Measurements from ENCODE around the gene PEF1. TPM values are rescaled to one million over a fixed set of nuclear protein-coding genes. Genes with fewer than 3 reads are reported as not detected.
A peak's percentile ranks its signal among the peaks of the same experiment; 100 is the strongest.

PEF1 gene
- total RNA-seq, 2 donors from 2014 or later = 42.9 to 66.8 TPM

DNA sequence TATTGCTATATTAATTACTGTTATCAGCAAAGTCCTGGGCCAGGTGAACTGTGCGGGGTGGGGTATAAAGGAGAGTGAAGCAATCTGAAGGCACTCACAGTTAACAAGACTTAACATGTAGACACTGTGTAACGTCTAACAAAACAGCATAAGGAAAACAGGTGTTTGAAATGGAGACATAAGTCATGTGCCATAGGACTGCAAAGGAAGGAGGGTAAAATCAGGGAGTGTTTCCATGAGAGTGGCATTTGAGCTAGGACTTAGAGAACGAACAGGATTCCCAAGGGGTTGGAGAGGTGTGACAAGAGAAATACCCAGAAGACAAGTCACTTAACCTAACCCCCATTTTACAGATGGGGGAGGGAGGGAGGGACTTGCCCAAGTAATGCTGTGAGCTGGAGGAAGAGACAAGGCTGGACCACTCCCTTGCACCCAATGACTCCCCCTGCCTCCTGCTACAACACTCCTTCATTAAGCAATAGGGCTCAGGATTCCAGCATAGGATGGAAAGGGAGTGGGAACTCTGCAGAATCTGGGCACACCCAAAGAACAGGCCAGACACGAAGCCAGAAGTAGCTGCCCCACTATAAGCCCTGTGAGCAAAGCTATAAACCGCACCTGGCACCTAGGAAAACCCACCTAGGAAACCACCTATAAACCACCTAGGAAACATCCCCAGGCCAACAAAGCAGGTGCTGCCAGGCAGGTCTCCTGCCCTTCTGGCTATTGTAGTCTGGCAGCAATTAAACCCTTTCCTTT is 6.6 kb downstream of the PEF1 start:
- TF ChIP-seq, protein P1, sequence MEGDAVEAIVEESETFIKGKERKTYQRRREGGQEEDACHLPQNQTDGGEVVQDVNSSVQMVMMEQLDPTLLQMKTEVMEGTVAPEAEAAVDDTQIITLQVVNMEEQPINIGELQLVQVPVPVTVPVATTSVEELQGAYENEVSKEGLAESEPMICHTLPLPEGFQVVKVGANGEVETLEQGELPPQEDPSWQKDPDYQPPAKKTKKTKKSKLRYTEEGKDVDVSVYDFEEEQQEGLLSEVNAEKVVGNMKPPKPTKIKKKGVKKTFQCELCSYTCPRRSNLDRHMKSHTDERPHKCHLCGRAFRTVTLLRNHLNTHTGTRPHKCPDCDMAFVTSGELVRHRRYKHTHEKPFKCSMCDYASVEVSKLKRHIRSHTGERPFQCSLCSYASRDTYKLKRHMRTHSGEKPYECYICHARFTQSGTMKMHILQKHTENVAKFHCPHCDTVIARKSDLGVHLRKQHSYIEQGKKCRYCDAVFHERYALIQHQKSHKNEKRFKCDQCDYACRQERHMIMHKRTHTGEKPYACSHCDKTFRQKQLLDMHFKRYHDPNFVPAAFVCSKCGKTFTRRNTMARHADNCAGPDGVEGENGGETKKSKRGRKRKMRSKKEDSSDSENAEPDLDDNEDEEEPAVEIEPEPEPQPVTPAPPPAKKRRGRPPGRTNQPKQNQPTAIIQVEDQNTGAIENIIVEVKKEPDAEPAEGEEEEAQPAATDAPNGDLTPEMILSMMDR (IDR thresholded peaks at IDR 0.05) = no peak

DNA sequence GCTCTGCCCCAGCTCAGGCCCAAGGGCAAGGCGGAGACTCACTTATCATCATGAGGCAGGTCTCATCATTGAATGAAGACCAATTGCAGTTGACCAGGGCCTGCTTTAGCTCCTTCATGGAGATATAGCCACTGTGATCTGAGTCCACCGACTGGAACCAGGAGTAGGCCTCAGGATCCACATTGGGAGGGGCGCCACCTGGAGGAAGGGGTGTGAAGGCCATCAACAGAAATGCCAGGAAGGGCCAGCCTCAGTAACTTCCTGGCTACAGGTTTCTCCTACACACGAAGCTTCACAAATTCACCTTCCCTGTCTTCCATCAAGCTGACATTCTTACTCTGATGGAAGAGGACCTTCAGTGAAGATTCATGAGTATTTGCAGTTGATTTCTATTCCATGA is 11.6 kb downstream of the PEF1 start:
- peak overlapping the region in 1 of 2 donors; percentile 71 for H3K27ac ChIP-seq
- no peaks in the 10 kb centered on the region for H3K9me3 ChIP-seq
- TF ChIP-seq, protein P1 (IDR thresholded peaks at IDR 0.05) = peak; percentile 32 to 44
- H3K4me1 ChIP-seq = peaks cover 0 to 57% of the 10 kb centered on the region in 2 donors
- DNase-seq (ENCODE audit: low spot score) = no peak
- peaks cover 51% of the 10 kb centered on the region for H3K36me3 ChIP-seq
- no peak overlapping the region for H3K4me3 ChIP-seq
- no peaks in the 10 kb centered on the region for H3K27me3 ChIP-seq

More for the DNA sequence above, 6.6 kb downstream of the PEF1 start:
- H3K4me1 ChIP-seq = peaks cover 0 to 68% of the 10 kb centered on the region in 2 donors
- peaks cover 6% of the 10 kb centered on the region for H3K36me3 ChIP-seq
- no peaks in the 10 kb centered on the region for H3K27me3 ChIP-seq
- no peak for DNase-seq (ENCODE audit: low spot score)
- no peak overlapping the region for H3K27ac ChIP-seq
- H3K9me3 ChIP-seq = no peaks in the 10 kb centered on the region
- H3K4me3 ChIP-seq = no peak overlapping the region

DNA sequence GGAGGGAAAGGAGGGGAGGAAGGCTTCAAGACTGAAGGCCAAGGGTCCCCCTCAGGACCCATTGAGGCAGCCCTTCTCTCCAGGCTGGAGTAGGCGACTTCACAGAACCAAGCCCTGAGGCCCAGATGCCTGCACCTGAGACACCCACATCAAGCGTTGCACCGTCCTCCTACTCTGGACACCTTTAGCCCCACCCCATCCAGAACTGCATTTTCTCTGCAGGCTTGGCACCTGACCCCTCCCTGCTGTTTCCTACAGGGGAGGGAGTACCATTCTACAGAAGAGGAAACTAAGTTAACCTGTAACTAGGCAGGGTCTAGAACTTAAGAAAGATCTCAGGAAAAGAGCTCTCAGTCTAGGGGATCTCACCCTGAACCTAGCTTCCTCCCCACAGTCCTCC is 12.0 kb downstream of the PEF1 start:
- Histone ChIP-seq H3K27ac (peak overlapping the region; percentile 69 to 71), H3K9me3 (no peaks in the 10 kb centered on the region), H3K36me3 (peaks cover 53% of the 10 kb centered on the region), H3K4me1 (peaks cover 0 to 62% of the 10 kb centered on the region in 2 donors), H3K27me3 (no peaks in the 10 kb centered on the region), H3K4me3 (no peak overlapping the region)
- DNase-seq (ENCODE audit: low spot score) = no peak
- TF ChIP-seq, protein P1 (IDR thresholded peaks at IDR 0.05) = no peak

DNA sequence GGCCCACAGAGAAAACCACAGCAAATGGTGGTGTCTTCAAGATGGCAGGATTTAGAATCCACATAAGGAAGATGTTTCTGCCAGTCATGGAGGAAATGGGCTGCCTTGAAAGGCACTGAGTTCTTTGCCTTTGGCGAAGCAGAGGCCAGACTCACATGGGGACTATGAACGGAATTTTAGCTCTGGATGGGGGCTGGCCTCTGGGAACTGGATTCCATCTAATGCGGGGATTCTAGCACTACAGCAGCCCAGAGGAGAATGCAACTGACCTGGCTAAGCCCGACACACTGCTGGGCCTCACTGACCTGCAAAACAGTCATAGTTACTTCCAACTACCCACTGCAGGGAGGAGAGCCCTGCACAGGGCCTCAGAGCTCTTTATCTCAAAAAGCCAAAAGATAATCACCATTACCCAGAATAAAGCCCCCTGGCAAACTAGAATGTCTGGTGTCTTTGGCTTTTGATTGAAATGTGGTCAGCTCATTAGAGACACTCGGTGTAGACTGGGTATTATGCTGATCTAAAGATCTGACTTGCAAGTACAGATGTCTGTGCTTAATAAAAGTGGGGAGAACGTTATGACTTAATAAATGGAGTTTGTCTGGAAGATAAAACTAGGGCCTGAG is 15.6 kb downstream of the PEF1 start:
- peak overlapping the region; percentile 87 for H3K27ac ChIP-seq
- no peak for DNase-seq (ENCODE audit: low spot score)
- H3K4me1 ChIP-seq = peaks cover 0 to 62% of the 10 kb centered on the region in 2 donors
- TF ChIP-seq, protein P1 (IDR thresholded peaks at IDR 0.05) = no peak
- H3K4me3 ChIP-seq = no peak overlapping the region
- no peaks in the 10 kb centered on the region for H3K27me3 ChIP-seq
- no peaks in the 10 kb centered on the region for H3K9me3 ChIP-seq
- H3K36me3 ChIP-seq = peaks cover 53% of the 10 kb centered on the region

DNA sequence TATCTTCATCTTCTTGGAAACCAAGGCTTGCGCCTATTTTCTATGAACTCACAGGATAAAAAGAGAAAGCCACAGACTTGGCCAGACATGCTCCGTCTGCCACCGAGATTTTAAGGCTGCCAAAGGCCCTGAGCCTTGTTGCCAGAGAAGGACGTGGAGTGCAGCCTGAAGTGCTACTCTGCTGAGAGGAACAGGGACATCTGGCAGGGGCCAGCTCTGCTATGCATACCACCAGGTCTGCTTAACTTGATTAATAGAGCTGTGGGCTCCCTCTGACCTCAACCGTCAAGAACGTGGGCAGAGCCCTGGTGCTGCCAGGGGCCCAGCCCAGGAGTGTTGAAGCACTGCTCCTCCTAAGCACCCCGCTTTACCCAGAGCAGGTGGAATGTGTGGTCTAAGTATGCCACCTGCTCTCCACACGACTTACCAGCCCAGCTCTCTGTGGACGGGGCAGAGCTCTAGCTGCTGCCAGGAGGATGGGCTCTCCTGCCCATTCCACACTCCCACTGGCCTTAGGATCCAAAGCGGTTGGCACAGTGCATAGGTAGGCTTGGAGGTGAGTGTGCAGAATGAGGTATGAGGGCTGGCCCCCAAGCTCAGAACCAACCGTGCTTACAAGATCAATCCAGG is 16.6 kb downstream of the PEF1 start:
- H3K9me3 ChIP-seq = no peaks in the 10 kb centered on the region
- no peak overlapping the region for H3K4me3 ChIP-seq
- TF ChIP-seq, protein P1 (IDR thresholded peaks at IDR 0.05) = no peak
- peaks cover 47% of the 10 kb centered on the region for H3K36me3 ChIP-seq
- peak overlapping the region; percentile 87 for H3K27ac ChIP-seq
- H3K27me3 ChIP-seq = no peaks in the 10 kb centered on the region
- peaks cover 0 to 56% of the 10 kb centered on the region in 2 donors for H3K4me1 ChIP-seq
- peak; percentile 71 for DNase-seq (ENCODE audit: low spot score)

Data from right atrium auricular region (tissue), 2 donors.